SU-DHL-6 (cell line): ENCODE results near the gene LIMCH1.

ENCODE experiments used
- EZH2phosphoT487 ChIP-seq: fragments of 200-600 bp; sonication (generic), shearing (Covaris generic); conservative IDR thresholded peaks from 2 replicates; pipeline ENCODE4 v1.6.1; 2018; ENCODE audit warnings: mild to moderate bottlenecking, antibody characterized with exemption, low read length, moderate library complexity, mixed read lengths
- TF ChIP-seq, protein P1 (sequence below): fragments of 200-600 bp; sonication (generic); IDR thresholded peaks from one replicate; pipeline ENCODE4 v1.5.1; 2017; ENCODE audit warnings: antibody characterized with exemption, mild to moderate bottlenecking, low read length, moderate library complexity; ENCODE audit not compliant: insufficient read depth, poor library complexity, severe bottlenecking

DNA sequence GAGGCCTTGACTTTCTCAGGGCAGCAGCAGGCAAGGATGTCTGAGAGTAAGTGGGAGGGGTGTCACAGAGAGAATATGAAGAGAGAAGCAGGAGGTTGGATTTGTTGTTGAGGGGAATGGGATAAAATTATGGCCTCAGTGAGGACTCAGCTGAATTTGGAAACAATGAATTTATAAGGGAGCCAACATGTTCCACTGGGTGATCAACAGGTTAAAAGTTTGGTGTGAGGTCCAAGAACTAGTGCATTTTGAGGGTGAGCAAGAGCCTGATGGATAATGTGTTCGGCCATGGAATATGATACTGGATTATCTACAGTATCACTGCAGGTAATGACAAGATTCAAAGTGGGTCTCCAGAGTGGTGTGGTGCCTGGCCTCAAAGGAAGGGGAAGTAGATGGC is 33.5 kb downstream of the LIMCH1 start:
- TF ChIP-seq, protein P1, sequence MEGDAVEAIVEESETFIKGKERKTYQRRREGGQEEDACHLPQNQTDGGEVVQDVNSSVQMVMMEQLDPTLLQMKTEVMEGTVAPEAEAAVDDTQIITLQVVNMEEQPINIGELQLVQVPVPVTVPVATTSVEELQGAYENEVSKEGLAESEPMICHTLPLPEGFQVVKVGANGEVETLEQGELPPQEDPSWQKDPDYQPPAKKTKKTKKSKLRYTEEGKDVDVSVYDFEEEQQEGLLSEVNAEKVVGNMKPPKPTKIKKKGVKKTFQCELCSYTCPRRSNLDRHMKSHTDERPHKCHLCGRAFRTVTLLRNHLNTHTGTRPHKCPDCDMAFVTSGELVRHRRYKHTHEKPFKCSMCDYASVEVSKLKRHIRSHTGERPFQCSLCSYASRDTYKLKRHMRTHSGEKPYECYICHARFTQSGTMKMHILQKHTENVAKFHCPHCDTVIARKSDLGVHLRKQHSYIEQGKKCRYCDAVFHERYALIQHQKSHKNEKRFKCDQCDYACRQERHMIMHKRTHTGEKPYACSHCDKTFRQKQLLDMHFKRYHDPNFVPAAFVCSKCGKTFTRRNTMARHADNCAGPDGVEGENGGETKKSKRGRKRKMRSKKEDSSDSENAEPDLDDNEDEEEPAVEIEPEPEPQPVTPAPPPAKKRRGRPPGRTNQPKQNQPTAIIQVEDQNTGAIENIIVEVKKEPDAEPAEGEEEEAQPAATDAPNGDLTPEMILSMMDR = no peak
- TF ChIP-seq EZH2phosphoT487 = no peak
